HG02938 (cell line): ENCODE measurements around the gene SPPL3.
"Not testable (repeated sequence)": the region's sequence is repeated elsewhere in the genome, so short reads cannot be mapped to it uniquely, and the experiment has no call there.

ENCODE experiments used
- ATAC-seq: cut with Tn5 transposase; IDR thresholded peaks from one replicate; pipeline ENCODE4 v1.9.1; 2021; ENCODE audit warnings: mild to moderate bottlenecking, moderate library complexity; ENCODE audit not compliant: unreplicated experiment

Gene SPPL3

GRCh38 chr12:120921637-120922036, 17.5 kb upstream of the SPPL3 start:
- no peak for ATAC-seq

- ATAC-seq = no peak
Observed at GRCh38 chr12:120920178-120920577, 16.0 kb upstream of the SPPL3 start.

- no peak for ATAC-seq
Observed at GRCh38 chr12:120917748-120918147, 13.6 kb upstream of the SPPL3 start.

- no peak for ATAC-seq
Observed at GRCh38 chr12:120916561-120916960, 12.4 kb upstream of the SPPL3 start.

GRCh38 chr12:120914794-120915193, 10.6 kb upstream of the SPPL3 start:
- ATAC-seq = no peak

GRCh38 chr12:120909633-120910298, 5.6 kb upstream of the SPPL3 start:
- ATAC-seq = no peak

GRCh38 chr12:120905856-120906384, 1.8 kb upstream of the SPPL3 start:
- ATAC-seq = no peak

GRCh38 chr12:120903412-120904196, 554 bp downstream of the SPPL3 start:
- ATAC-seq = peak; percentile 38

GRCh38 chr12:120902846-120903411, 1.2 kb downstream of the SPPL3 start:
- no peak for ATAC-seq

GRCh38 chr12:120901818-120902217, 2.3 kb downstream of the SPPL3 start:
- ATAC-seq = no peak

- ATAC-seq = not testable (repeated sequence)
Observed at GRCh38 chr12:120901101-120901500, 3.1 kb downstream of the SPPL3 start.

- ATAC-seq = no peak
Observed at GRCh38 chr12:120895532-120895931, 8.6 kb downstream of the SPPL3 start.

- no peak for ATAC-seq
Observed at GRCh38 chr12:120892265-120892664, 11.9 kb downstream of the SPPL3 start.

- no peak for ATAC-seq
Observed at GRCh38 chr12:120890963-120891362, 13.2 kb downstream of the SPPL3 start.

GRCh38 chr12:120887253-120888043, 16.7 kb downstream of the SPPL3 start:
- ATAC-seq = no peak

- peak; percentile 89 for ATAC-seq
Observed at GRCh38 chr12:120886199-120887018, 17.7 kb downstream of the SPPL3 start.

GRCh38 chr12:120885521-120885920, 18.6 kb downstream of the SPPL3 start:
- no peak for ATAC-seq

- no peak for ATAC-seq
Observed at GRCh38 chr12:120884644-120885043, 19.5 kb downstream of the SPPL3 start.

- ATAC-seq = no peak
Observed at GRCh38 chr12:120882055-120882555, 22.1 kb downstream of the SPPL3 start.

GRCh38 chr12:120879718-120880300, 24.3 kb downstream of the SPPL3 start:
- no peak for ATAC-seq
